ENCODE data around the gene NHERF1. TPM values are rescaled to one million over a fixed set of nuclear protein-coding genes. Genes with fewer than 3 reads are reported as not detected.

NHERF1 gene
- total and polyA plus RNA-seq, 9 of the 15 experiments (the other 6 are each of a cell fraction or from before 2014, with no cell fraction given) = 11.4 to 79.9 (median 36.9) TPM

DNA sequence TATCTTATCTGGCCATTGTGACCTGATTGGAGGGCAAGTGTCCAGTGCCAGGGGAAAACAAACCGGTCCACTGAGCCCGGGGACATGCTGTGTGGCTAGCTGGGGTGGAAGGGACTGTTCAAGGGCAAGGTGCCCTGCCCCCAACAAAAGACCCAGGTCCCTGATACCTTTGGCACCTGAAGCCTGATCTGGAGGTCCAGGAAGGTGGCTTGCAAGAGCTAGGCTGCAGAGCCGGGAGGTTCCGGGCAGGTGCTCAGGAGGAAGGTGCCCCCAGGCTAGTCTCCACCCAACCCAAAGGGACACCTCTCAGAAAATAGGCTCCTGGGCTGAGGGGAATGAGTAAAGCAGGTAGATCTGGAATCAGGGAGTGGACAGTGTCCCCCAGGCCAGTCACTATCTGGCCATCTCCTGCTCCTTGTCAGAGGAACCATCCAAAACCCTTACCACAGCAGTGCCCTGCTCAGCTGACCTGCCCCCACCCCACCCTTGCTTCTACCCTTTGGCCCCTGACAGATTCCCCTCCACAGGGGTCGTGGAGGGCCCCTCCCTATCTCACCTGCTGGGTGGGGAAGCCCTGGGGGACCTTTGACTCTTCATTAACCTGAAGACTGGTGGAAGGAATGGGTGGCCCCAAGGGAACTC lies 21.5 kb downstream of the NHERF1 start (continued):
- TF ChIP-seq HLTF (IDR thresholded peaks at IDR 0.05) (no peak), POLR2AphosphoS2 (IDR thresholded peaks at IDR 0.05; ENCODE audit: low read length) (0 out of 2 replicates have a peak, but pooled peaks have one; percentile 2), ARNT (IDR thresholded peaks at IDR 0.05) (no peak), HDAC2 (IDR thresholded peaks at IDR 0.05) (no peak), KDM4B (IDR thresholded peaks at IDR 0.05; ENCODE audit: borderline replicate concordance in 2 of 2, low read depth in 1 of 2) (no peak), ZC3H8 (IDR thresholded peaks at IDR 0.05) (no peak), NFIC (IDR thresholded peaks at IDR 0.05) (0 out of 2 replicates have a peak, but pooled peaks have one; percentile 10), EP300 (IDR thresholded peaks at IDR 0.05; ENCODE audit: low read length) (no peak), TCF7 (IDR thresholded peaks at IDR 0.05; ENCODE audit: borderline replicate concordance) (no peak)
- TF ChIP-seq, protein P1, sequence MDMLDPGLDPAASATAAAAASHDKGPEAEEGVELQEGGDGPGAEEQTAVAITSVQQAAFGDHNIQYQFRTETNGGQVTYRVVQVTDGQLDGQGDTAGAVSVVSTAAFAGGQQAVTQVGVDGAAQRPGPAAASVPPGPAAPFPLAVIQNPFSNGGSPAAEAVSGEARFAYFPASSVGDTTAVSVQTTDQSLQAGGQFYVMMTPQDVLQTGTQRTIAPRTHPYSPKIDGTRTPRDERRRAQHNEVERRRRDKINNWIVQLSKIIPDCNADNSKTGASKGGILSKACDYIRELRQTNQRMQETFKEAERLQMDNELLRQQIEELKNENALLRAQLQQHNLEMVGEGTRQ (CRISPR knock-in tag; IDR thresholded peaks at IDR 0.05) = no peak
